ENCODE results near the gene ABHD8.

DNA sequence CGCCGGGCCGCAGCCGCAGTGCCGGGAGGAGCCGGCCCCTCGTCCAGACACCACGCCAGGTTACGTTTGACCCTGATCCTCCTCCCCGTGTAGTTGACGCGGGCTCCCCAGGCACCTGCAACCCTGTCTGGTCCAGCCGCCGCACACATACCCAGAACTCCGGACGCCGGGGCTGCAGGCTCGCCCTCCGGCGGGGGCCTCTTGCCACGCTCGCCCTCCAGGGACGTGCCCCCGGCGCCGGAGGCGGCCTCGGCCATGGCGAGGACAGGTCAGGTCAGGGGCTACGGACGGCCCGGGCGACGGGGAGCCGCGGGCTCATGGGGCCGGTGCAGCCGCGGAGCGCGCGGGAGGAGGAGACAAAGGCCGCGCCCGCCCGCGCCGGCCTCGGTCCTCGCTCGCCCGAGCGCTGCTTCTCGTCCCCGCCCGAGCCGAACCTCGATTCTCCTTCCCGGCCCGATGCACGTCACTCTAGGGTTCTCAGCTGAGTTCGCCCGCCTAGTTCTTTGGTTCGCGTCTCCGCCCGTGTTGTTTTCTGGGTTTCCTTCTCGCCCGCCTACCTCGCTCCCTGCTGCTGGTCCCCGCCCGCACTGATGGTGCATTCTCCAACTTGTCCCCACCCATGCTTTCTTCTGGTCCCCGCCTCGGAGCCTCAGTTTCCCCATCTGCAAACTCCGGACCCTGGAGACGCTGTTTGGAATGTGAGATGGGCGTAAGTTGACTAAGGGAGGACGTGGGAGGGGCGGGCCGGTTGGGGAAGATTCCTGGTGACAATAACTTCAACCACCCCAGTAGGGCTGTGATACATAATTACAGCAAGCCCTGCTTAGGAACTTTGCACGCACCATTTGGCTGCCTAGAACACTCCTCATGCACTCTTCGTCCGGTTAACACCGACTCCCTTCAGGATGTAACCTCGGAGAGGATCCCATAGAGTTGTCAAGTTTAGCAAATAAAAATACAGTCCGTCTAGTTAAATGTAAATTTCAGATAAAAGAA is 31.5 kb upstream of the ABHD8 start, which contains the start of gene ANO8:
- no peak for TF ChIP-seq POLR2A (IDR thresholded peaks at IDR 0.05; ENCODE audit: low read length)
- TF ChIP-seq GATA1 (IDR thresholded peaks at IDR 0.05; ENCODE audit: low read depth, low read length), result no peak
